GM03348 (cell line): ENCODE data around the gene OTULINL.

Source experiments
- DNase-seq: peaks from one replicate; pipeline ENCODE4 v3.0.0; 2012; ENCODE audit warnings: low spot score

OTULINL gene

GRCh38 chr5:14577079-14577725 lies 4.4 kb upstream of the OTULINL start:
- no peak for DNase-seq

- DNase-seq = no peak
Measured at GRCh38 chr5:14577971-14578370, 3.6 kb upstream of the OTULINL start.

- no peak for DNase-seq
Measured at GRCh38 chr5:14579246-14579645, 2.3 kb upstream of the OTULINL start.

- no peak for DNase-seq
Measured at GRCh38 chr5:14579731-14580397, 1.7 kb upstream of the OTULINL start.

- no peak for DNase-seq
Measured at GRCh38 chr5:14580398-14581034, 1.1 kb upstream of the OTULINL start.

GRCh38 chr5:14581891-14582796 lies 552 bp downstream of the OTULINL start:
- DNase-seq = peak; percentile 39

- no peak for DNase-seq
Measured at GRCh38 chr5:14582797-14583137, 1.2 kb downstream of the OTULINL start.

GRCh38 chr5:14584848-14585247 lies 3.3 kb downstream of the OTULINL start:
- no peak for DNase-seq

GRCh38 chr5:14587150-14587549 lies 5.6 kb downstream of the OTULINL start:
- no peak for DNase-seq

- no peak for DNase-seq
Measured at GRCh38 chr5:14588145-14588544, 6.6 kb downstream of the OTULINL start.

- DNase-seq = no peak
Measured at GRCh38 chr5:14588758-14589543, 7.4 kb downstream of the OTULINL start.

GRCh38 chr5:14590949-14591348 lies 9.4 kb downstream of the OTULINL start:
- no peak for DNase-seq

GRCh38 chr5:14591548-14591947 lies 10.0 kb downstream of the OTULINL start:
- no peak for DNase-seq

- DNase-seq = peak; percentile 16
Measured at GRCh38 chr5:14593326-14594021, 11.9 kb downstream of the OTULINL start.

- no peak for DNase-seq
Measured at GRCh38 chr5:14594378-14595074, 12.9 kb downstream of the OTULINL start.

GRCh38 chr5:14595189-14595588 lies 13.6 kb downstream of the OTULINL start:
- no peak for DNase-seq

- no peak for DNase-seq
Measured at GRCh38 chr5:14595891-14596290, 14.3 kb downstream of the OTULINL start.

- DNase-seq = no peak
Measured at GRCh38 chr5:14597080-14597479, 15.5 kb downstream of the OTULINL start.

- DNase-seq = no peak
Measured at GRCh38 chr5:14598225-14598624, 16.6 kb downstream of the OTULINL start.

- DNase-seq = no peak
Measured at GRCh38 chr5:14599476-14600127, 18.0 kb downstream of the OTULINL start.
